HG02938 (cell line): ENCODE data around the gene BRICD5.

ENCODE experiments used
- ATAC-seq: cut with Tn5 transposase; IDR thresholded peaks from one replicate; pipeline ENCODE4 v1.9.1; 2021; ENCODE audit warnings: mild to moderate bottlenecking, moderate library complexity; ENCODE audit not compliant: unreplicated experiment

The BRICD5 gene

GRCh38 chr16:2166263-2167067 is 44.2 kb downstream of the BRICD5 start:
- ATAC-seq: no peak

- no peak for ATAC-seq
Measured at GRCh38 chr16:2165861-2166260, 44.8 kb downstream of the BRICD5 start.

GRCh38 chr16:2163211-2163881 is 47.3 kb downstream of the BRICD5 start:
- ATAC-seq: no peak

- no peak for ATAC-seq
Measured at GRCh38 chr16:2162676-2163118, 48.0 kb downstream of the BRICD5 start.

- no peak for ATAC-seq
Measured at GRCh38 chr16:2161911-2162310, 48.8 kb downstream of the BRICD5 start.

GRCh38 chr16:2160915-2161551 is 49.6 kb downstream of the BRICD5 start:
- no peak for ATAC-seq
